ENCODE data around the gene SYVN1. TPM values are rescaled to one million over a fixed set of nuclear protein-coding genes. Genes with fewer than 3 reads are reported as not detected.
A peak's percentile ranks its signal among the peaks of the same experiment; 100 is the strongest.

SYVN1 gene
- polyA plus RNA-seq, 3 donors, result 3.5 to 81.6 (median 6.4) TPM

GRCh38 chr11:65083134-65083833 is 51.0 kb downstream of the SYVN1 start:
- no peak for TF ChIP-seq CTCF (IDR thresholded peaks at IDR 0.05)
- peaks cover 46% of the 10 kb centered on the region for H3K4me1 Mint-ChIP-seq
- peaks cover 24 to 32% of the 10 kb centered on the region in 2 donors for H3K36me3 ChIP-seq (replicated peaks in 1 of 2; ENCODE audit: control insufficient read depth in 1 of 2, insufficient read depth in 2 of 2, low read length in 2 of 2)
- DNase-seq, result no peak
- peak overlapping the region; percentile 95 for H3K4me2 ChIP-seq (replicated peaks; ENCODE audit: extremely low read depth, low read length, poor library complexity, severe bottlenecking)
- H3K27me3 Mint-ChIP-seq (ENCODE audit: low read depth in 3 of 3), result no peaks in the 10 kb centered on the region
- peak overlapping the region; percentile 98 for H2AFZ ChIP-seq (ENCODE audit: insufficient read depth, low read depth, low read length, poor library complexity, severe bottlenecking)
- intact Hi-C loops (cut with micrococcal nuclease), result loop anchor here in 1 of 2 donors (5.0 kb wide), 2 partner anchors 56 to 71 kb away; partner anchors contain the start of genes ARL2 and SNX15
- H4K20me1 ChIP-seq (ENCODE audit: insufficient read depth, low read length), result no peaks in the 10 kb centered on the region
- H3K4me1 ChIP-seq (ENCODE audit: control insufficient read depth in 1 of 2, insufficient read depth in 2 of 2, low read length in 2 of 2), result peaks cover 33 to 43% of the 10 kb centered on the region in 2 donors
- peak overlapping the region; percentile 91 for H3K9ac ChIP-seq (ENCODE audit: insufficient read depth, low read length, poor library complexity, severe bottlenecking)
- peaks cover 68% of the 10 kb centered on the region for H3K79me2 ChIP-seq (ENCODE audit: insufficient read depth, low read length)
- H3K27me3 ChIP-seq (ENCODE audit: control insufficient read depth in 2 of 2, insufficient read depth in 2 of 2, low read length in 2 of 2), result no peaks in the 10 kb centered on the region
- WGBS (ENCODE audit: insufficient coverage), result 9% methylated on average over 13 of the region's 13 CpGs
- peak overlapping the region; percentile 62 to 95 (median 84) for H3K4me3 ChIP-seq (replicated peaks in 1 of 3; ENCODE audit: low read depth in 2 of 3, low read length in 3 of 3)
- H3K9me3 ChIP-seq (replicated peaks in 1 of 2; ENCODE audit: control insufficient read depth in 1 of 2, insufficient read depth in 1 of 2, low read length in 2 of 2), result no peaks in the 10 kb centered on the region
- peaks cover 26 to 50% of the 10 kb centered on the region in 2 donors for H3K36me3 Mint-ChIP-seq
- peak overlapping the region in 6 of 7 donors; percentile 93 to 98 (median 95) for H3K27ac Mint-ChIP-seq
- peak overlapping the region; percentile 88 to 95 for H3K4me3 Mint-ChIP-seq
- peak overlapping the region in 1 of 2 donors; percentile 92 for H3K27ac ChIP-seq (ENCODE audit: low read depth in 1 of 2, low read length in 2 of 2)
- peaks cover 0 to 2% (median 0%) of the 10 kb centered on the region in 7 donors for H3K9me3 Mint-ChIP-seq

GRCh38 chr11:65078786-65079342 is 55.5 kb downstream of the SYVN1 start:
- WGBS (ENCODE audit: insufficient coverage), result 100% methylated on average over 5 of the region's 9 CpGs
- no peak for TF ChIP-seq CTCF (IDR thresholded peaks at IDR 0.05)
- intact Hi-C loops (cut with micrococcal nuclease), result no loop called here
- H3K4me3 ChIP-seq (replicated peaks in 1 of 3; ENCODE audit: low read depth in 2 of 3, low read length in 3 of 3), result no peak overlapping the region
- H3K36me3 Mint-ChIP-seq, result peaks cover 7 to 38% of the 10 kb centered on the region in 2 donors
- H3K27me3 Mint-ChIP-seq (ENCODE audit: low read depth in 3 of 3), result no peaks in the 10 kb centered on the region
- H3K9me3 ChIP-seq (replicated peaks in 1 of 2; ENCODE audit: control insufficient read depth in 1 of 2, insufficient read depth in 1 of 2, low read length in 2 of 2), result no peaks in the 10 kb centered on the region
- no peak overlapping the region for H3K4me2 ChIP-seq (replicated peaks; ENCODE audit: extremely low read depth, low read length, poor library complexity, severe bottlenecking)
- H3K4me1 ChIP-seq (ENCODE audit: control insufficient read depth in 1 of 2, insufficient read depth in 2 of 2, low read length in 2 of 2), result peaks cover 22 to 29% of the 10 kb centered on the region in 2 donors
- no peak for DNase-seq
- peak overlapping the region in 5 of 7 donors; percentile 49 to 71 (median 65) for H3K27ac Mint-ChIP-seq
- peaks cover 5 to 18% of the 10 kb centered on the region in 2 donors for H3K36me3 ChIP-seq (replicated peaks in 1 of 2; ENCODE audit: control insufficient read depth in 1 of 2, insufficient read depth in 2 of 2, low read length in 2 of 2)
- H3K27ac ChIP-seq (ENCODE audit: low read depth in 1 of 2, low read length in 2 of 2), result peak overlapping the region in 1 of 2 donors; percentile 45
- H3K27me3 ChIP-seq (ENCODE audit: control insufficient read depth in 2 of 2, insufficient read depth in 2 of 2, low read length in 2 of 2), result no peaks in the 10 kb centered on the region
- no peak overlapping the region for H2AFZ ChIP-seq (ENCODE audit: insufficient read depth, low read depth, low read length, poor library complexity, severe bottlenecking)
- peaks cover 35% of the 10 kb centered on the region for H3K4me1 Mint-ChIP-seq
- H3K4me3 Mint-ChIP-seq, result no peak overlapping the region
- H3K79me2 ChIP-seq (ENCODE audit: insufficient read depth, low read length), result peaks cover 63% of the 10 kb centered on the region
- no peak overlapping the region for H3K9ac ChIP-seq (ENCODE audit: insufficient read depth, low read length, poor library complexity, severe bottlenecking)
- peaks cover 0 to 2% (median 0%) of the 10 kb centered on the region in 7 donors for H3K9me3 Mint-ChIP-seq
- no peaks in the 10 kb centered on the region for H4K20me1 ChIP-seq (ENCODE audit: insufficient read depth, low read length)
